Neural progenitor cell (in vitro differentiated cells): Measurements from ENCODE around the gene CDH12. TPM values are rescaled to one million over a fixed set of nuclear protein-coding genes. Genes with fewer than 3 reads are reported as not detected.

Experiments
- DNase-seq: peaks from one replicate; pipeline ENCODE4 v3.0.0-alpha.2; 2016; ENCODE audit warnings: low spot score
- H2AFZ ChIP-seq: fragments of 200-600 bp; sonication (generic); replicated peaks from 2 replicates; pipeline ENCODE4 v1.6.1; 2016; ENCODE audit warnings: antibody characterized with exemption
- H3F3A ChIP-seq: fragments of 200-600 bp; sonication (generic); 2 replicates; pipeline ENCODE4 v1.6.1; 2016; ENCODE audit warnings: antibody characterized with exemption, low read depth
- H3K27ac ChIP-seq: fragments of 200-600 bp; sonication (generic); 2 replicates; pipeline ENCODE4 v1.5.1; 2016; ENCODE audit warnings: mild to moderate bottlenecking
- H3K27me3 ChIP-seq: fragments of 200-600 bp; sonication (generic); 2 replicates; pipeline ENCODE4 v1.6.1; 2016; ENCODE audit warnings: mild to moderate bottlenecking, moderate library complexity
- H3K36me3 ChIP-seq: fragments of 200-600 bp; sonication (generic); 2 replicates; pipeline ENCODE4 v1.5.1; 2016
- H3K4me1 ChIP-seq: fragments of 200-600 bp; sonication (generic); 2 replicates; pipeline ENCODE4 v1.6.1; 2016; ENCODE audit warnings: mixed run types
- H3K4me2 ChIP-seq: fragments of 200-600 bp; sonication (generic); 2 replicates; pipeline ENCODE4 v1.6.1; 2016
- H3K4me3 ChIP-seq: fragments of 200-600 bp; sonication (generic); 2 replicates; pipeline ENCODE4 v1.5.1; 2016
- H3K79me2 ChIP-seq: fragments of 200-600 bp; sonication (generic); 2 replicates; pipeline ENCODE4 v1.6.1; 2016; ENCODE audit warnings: low read depth
- H3K9ac ChIP-seq: fragments of 200-600 bp; sonication (generic); 2 replicates; pipeline ENCODE4 v1.6.1; 2016
- H3K9me3 ChIP-seq: fragments of 200-600 bp; sonication (generic); 2 replicates; pipeline ENCODE4 v1.5.1; 2016; ENCODE audit warnings: low read depth
- H4K20me1 ChIP-seq: fragments of 200-600 bp; sonication (generic); 2 replicates; pipeline ENCODE4 v1.6.1; 2016; ENCODE audit warnings: low read depth
- H3K27ac Mint-ChIP-seq: 3 replicates; pipeline ENCODE4 v1.8.0; 2021; ENCODE audit warnings: mixed read lengths
- H3K27me3 Mint-ChIP-seq: 2 replicates; pipeline ENCODE4 v1.8.0; 2022; ENCODE audit warnings: low read depth, mild to moderate bottlenecking, inconsistent platforms, moderate library complexity, mixed read lengths; ENCODE audit not compliant: insufficient read depth
- H3K36me3 Mint-ChIP-seq: 3 replicates; pipeline ENCODE4 v1.8.0; 2021; ENCODE audit warnings: mixed read lengths
- H3K4me1 Mint-ChIP-seq: 3 replicates; pipeline ENCODE4 v1.8.0; 2021; ENCODE audit warnings: mixed read lengths
- H3K4me3 Mint-ChIP-seq: 3 replicates; pipeline ENCODE4 v1.8.0; 2021; ENCODE audit warnings: mild to moderate bottlenecking, moderate library complexity, mixed read lengths
- H3K9me3 Mint-ChIP-seq: 3 replicates; pipeline ENCODE4 v1.8.0; 2020; ENCODE audit warnings: mixed read lengths
- CTCF ChIP-seq: fragments of 200-600 bp; sonication (generic); IDR thresholded peaks from 2 replicates; pipeline ENCODE4 v1.5.1; 2017; ENCODE audit warnings: antibody characterized with exemption, mild to moderate bottlenecking
- EZH2 ChIP-seq: fragments of 200-600 bp; sonication (generic); IDR thresholded peaks from 2 replicates; pipeline ENCODE4 v1.6.1; 2017; ENCODE audit warnings: antibody characterized with exemption, mild to moderate bottlenecking, moderate library complexity
- EZH2phosphoT487 ChIP-seq: fragments of 200-600 bp; sonication (generic); IDR thresholded peaks from 2 replicates; pipeline ENCODE4 v1.6.1; 2017; ENCODE audit warnings: antibody characterized with exemption
- total RNA-seq: library from RNA; depleted of rRNA; stranded (reverse); fragments of >200 nt; gene quantifications from 2 replicates; pipeline ENCODE4 v1.2.3, GENCODE V29; 2015; ENCODE audit warnings: low replicate concordance

The CDH12 gene
- total RNA-seq, 1 donor from 2014 or later, result not detected

- no peak for DNase-seq
- H3K4me1 Mint-ChIP-seq, result no peaks in the 10 kb centered on the region
- H3K27ac ChIP-seq, result no peak overlapping the region
- H3K36me3 ChIP-seq, result no peaks in the 10 kb centered on the region
- H3K27me3 Mint-ChIP-seq, result no peaks in the 10 kb centered on the region
- H3K27ac Mint-ChIP-seq, result no peak overlapping the region
- no peak overlapping the region for H2AFZ ChIP-seq
- no peaks in the 10 kb centered on the region for H3K36me3 Mint-ChIP-seq
- no peaks in the 10 kb centered on the region for H3K9me3 Mint-ChIP-seq
- no peaks in the 10 kb centered on the region for H3K79me2 ChIP-seq
- no peak overlapping the region for H3K4me3 ChIP-seq
- no peaks in the 10 kb centered on the region for H4K20me1 ChIP-seq
- no peaks in the 10 kb centered on the region for H3K27me3 ChIP-seq
- H3K4me2 ChIP-seq, result no peak overlapping the region
- H3F3A ChIP-seq, result no peaks in the 10 kb centered on the region
- no peak overlapping the region for H3K9ac ChIP-seq
- TF ChIP-seq EZH2phosphoT487 (no peak), EZH2 (no peak), CTCF (no peak)
- H3K4me3 Mint-ChIP-seq, result no peak overlapping the region
- no peaks in the 10 kb centered on the region for H3K4me1 ChIP-seq
- H3K9me3 ChIP-seq, result no peaks in the 10 kb centered on the region
Observed at GRCh38 chr5:22842574-22842973, 10.6 kb downstream of the CDH12 start.

- DNase-seq, result no peak
- Histone ChIP-seq H3K9me3 (no peaks in the 10 kb centered on the region), H3K27ac (no peak overlapping the region), H2AFZ (no peak overlapping the region), H4K20me1 (no peaks in the 10 kb centered on the region), H3F3A (no peaks in the 10 kb centered on the region), H3K9ac (no peak overlapping the region), H3K79me2 (no peaks in the 10 kb centered on the region), H3K36me3 (no peaks in the 10 kb centered on the region), H3K27me3 (no peaks in the 10 kb centered on the region), H3K4me3 (no peak overlapping the region), H3K4me1 (peaks cover 6% of the 10 kb centered on the region), H3K4me2 (no peak overlapping the region)
- TF ChIP-seq EZH2phosphoT487 (no peak), CTCF (no peak), EZH2 (no peak)
- H3K36me3 Mint-ChIP-seq, result no peaks in the 10 kb centered on the region
- H3K27ac Mint-ChIP-seq, result no peak overlapping the region
- H3K9me3 Mint-ChIP-seq, result no peaks in the 10 kb centered on the region
- H3K27me3 Mint-ChIP-seq, result no peaks in the 10 kb centered on the region
- H3K4me1 Mint-ChIP-seq, result no peaks in the 10 kb centered on the region
- no peak overlapping the region for H3K4me3 Mint-ChIP-seq
Observed at GRCh38 chr5:22837803-22838202, 15.3 kb downstream of the CDH12 start.

GRCh38 chr5:22835686-22836085 lies 17.5 kb downstream of the CDH12 start:
- H3F3A ChIP-seq, result no peaks in the 10 kb centered on the region
- no peak overlapping the region for H3K27ac ChIP-seq
- H3K4me2 ChIP-seq, result peak overlapping the region; percentile 2
- no peaks in the 10 kb centered on the region for H3K9me3 Mint-ChIP-seq
- H3K9ac ChIP-seq, result no peak overlapping the region
- DNase-seq, result peak; percentile 26
- no peak overlapping the region for H3K4me3 Mint-ChIP-seq
- H3K27me3 ChIP-seq, result no peaks in the 10 kb centered on the region
- peak overlapping the region; percentile 1 for H2AFZ ChIP-seq
- peaks cover 6% of the 10 kb centered on the region for H3K4me1 ChIP-seq
- no peaks in the 10 kb centered on the region for H3K9me3 ChIP-seq
- H3K36me3 ChIP-seq, result no peaks in the 10 kb centered on the region
- H4K20me1 ChIP-seq, result no peaks in the 10 kb centered on the region
- H3K27me3 Mint-ChIP-seq, result no peaks in the 10 kb centered on the region
- H3K27ac Mint-ChIP-seq, result no peak overlapping the region
- TF ChIP-seq EZH2, result no peak
- TF ChIP-seq CTCF, result no peak
- H3K79me2 ChIP-seq, result no peaks in the 10 kb centered on the region
- no peaks in the 10 kb centered on the region for H3K36me3 Mint-ChIP-seq
- no peak overlapping the region for H3K4me3 ChIP-seq
- no peaks in the 10 kb centered on the region for H3K4me1 Mint-ChIP-seq

- Histone ChIP-seq H3K4me1 (no peaks in the 10 kb centered on the region), H3K9ac (no peak overlapping the region), H2AFZ (no peak overlapping the region), H3K9me3 (no peaks in the 10 kb centered on the region), H3K4me3 (no peak overlapping the region), H3K27ac (no peak overlapping the region), H3K36me3 (no peaks in the 10 kb centered on the region), H3K79me2 (no peaks in the 10 kb centered on the region), H3K4me2 (no peak overlapping the region), H4K20me1 (no peaks in the 10 kb centered on the region), H3K27me3 (no peaks in the 10 kb centered on the region), H3F3A (no peaks in the 10 kb centered on the region)
- no peak overlapping the region for H3K4me3 Mint-ChIP-seq
- no peaks in the 10 kb centered on the region for H3K27me3 Mint-ChIP-seq
- H3K9me3 Mint-ChIP-seq, result no peaks in the 10 kb centered on the region
- H3K4me1 Mint-ChIP-seq, result no peaks in the 10 kb centered on the region
- H3K36me3 Mint-ChIP-seq, result no peaks in the 10 kb centered on the region
- DNase-seq, result no peak
- TF ChIP-seq CTCF, result no peak
- no peak for TF ChIP-seq EZH2phosphoT487
- no peak for TF ChIP-seq EZH2
- no peak overlapping the region for H3K27ac Mint-ChIP-seq
Observed at GRCh38 chr5:22793463-22793862, 59.7 kb downstream of the CDH12 start.
